GM12878 (cell line): ENCODE measurements around the gene PDE11A. TPM values are rescaled to one million over a fixed set of nuclear protein-coding genes. Genes with fewer than 3 reads are reported as not detected.

ENCODE experiments used
- ATAC-seq: fragments of 200-7000 bp; cut with Tn5 transposase; 3 replicates; pipeline ENCODE4 v1.9.1; 2020; ENCODE audit warnings: mild to moderate bottlenecking, moderate library complexity
- BruUV-seq: library from RNA; stranded (reverse); fragments of 400-500 nt; replicated peaks from 2 replicates; lab custom pipeline; 2021; lab: Mats Ljungman, UMichigan
- CTCF ChIA-PET: fragments of 300-600 bp; sonication (Branson Sonifier 250); formaldehyde crosslinking; extraction: SDS; loops from one replicate; lab custom pipeline; 2021; ENCODE audit warnings: inconsistent platforms; lab: Yijun Ruan, JAX
- POLR2A ChIA-PET: fragments of 350-600 bp; formaldehyde crosslinking; extraction: SDS; loops from one replicate; lab custom pipeline; 2021; ENCODE audit warnings: inconsistent platforms; lab: Charles Lee
- RAD21 ChIA-PET: fragments of 300-600 bp; sonication (Branson Sonifier 250); formaldehyde crosslinking; loops from one replicate; lab custom pipeline; 2023; ENCODE audit warnings: antibody characterized with exemption; ENCODE audit not compliant: unreplicated experiment; lab: Charles Lee
- SMC1A ChIA-PET: fragments of 300-600 bp; sonication (Branson Sonifier 250); formaldehyde crosslinking; loops from one replicate; lab custom pipeline; 2023; ENCODE audit not compliant: unreplicated experiment, uncharacterized antibody; lab: Charles Lee
- DNase-seq: peaks from one replicate; pipeline ENCODE4 v3.0.0-alpha.2; 2011; ENCODE audit warnings: low read depth, low spot score
- FAIRE-seq: peaks from 3 replicates; lab custom pipeline; 2011; peaks lifted over from hg19 to GRCh38; lab: Jason Lieb, UNC
- H2AFZ ChIP-seq: 2 replicates; pipeline ENCODE4 v1.6.0; 2011; ENCODE audit warnings: low read depth, low read length, control low read depth; ENCODE audit not compliant: control insufficient read depth
- H3K27ac ChIP-seq: 2 replicates; pipeline ENCODE4 v1.5.1; 2011; ENCODE audit warnings: control low read depth; ENCODE audit not compliant: control insufficient read depth, insufficient read depth
- H3K27me3 ChIP-seq, 2 experiments: replicated peaks in 1 of 2; 2 replicates each; pipeline versions ENCODE4 v1.6.0 to v1.6.1; 2011; ENCODE audit warnings: low read length in 1 of 2; ENCODE audit not compliant: control insufficient read depth in 2 of 2, insufficient read depth in 2 of 2
- H3K36me3 ChIP-seq, 2 experiments: 2 replicates each; pipeline ENCODE4 v1.5.1; 2011; ENCODE audit warnings: low read length in 1 of 2; ENCODE audit not compliant: control insufficient read depth in 2 of 2, insufficient read depth in 2 of 2
- H3K4me1 ChIP-seq: 2 replicates; pipeline ENCODE4 v1.6.1; 2011; ENCODE audit warnings: mild to moderate bottlenecking, low read length, moderate library complexity, mixed read lengths; ENCODE audit not compliant: control insufficient read depth, insufficient read depth
- H3K4me2 ChIP-seq: 2 replicates; pipeline ENCODE4 v1.6.0; 2011; ENCODE audit warnings: control low read depth; ENCODE audit not compliant: control insufficient read depth, insufficient read depth
- H3K4me3 ChIP-seq: fragments of 200-600 bp; sonication (generic); 2 replicates; pipeline ENCODE4 v1.5.1; 2016
- H3K79me2 ChIP-seq: 2 replicates; pipeline ENCODE4 v1.6.0; 2011; ENCODE audit warnings: low read length; ENCODE audit not compliant: control insufficient read depth, insufficient read depth
- H3K9ac ChIP-seq: 2 replicates; pipeline ENCODE4 v1.8.0; 2011; ENCODE audit warnings: low read length, control low read depth, mixed read lengths; ENCODE audit not compliant: control insufficient read depth, insufficient read depth
- H3K9me3 ChIP-seq: replicated peaks from 3 replicates; pipeline ENCODE4 v1.5.1; 2011; ENCODE audit warnings: mild to moderate bottlenecking, low read length; ENCODE audit not compliant: control insufficient read depth, insufficient read depth
- H4K20me1 ChIP-seq: 2 replicates; pipeline ENCODE4 v1.6.0; 2011; ENCODE audit not compliant: control insufficient read depth, insufficient read depth
- BHLHE40 ChIP-seq, 2 experiments: fragments of 450-650 bp in 1 of 2; IDR thresholded peaks; 2 replicates each; pipeline ENCODE4 v1.6.1; 2011 to 2017; ENCODE audit warnings: low read depth in 2 of 2, borderline replicate concordance in 1 of 2, improper control_type of control experiment in 1 of 2, low read length in 1 of 2, mild to moderate bottlenecking in 1 of 2
- CBX3 ChIP-seq: fragments of 200-600 bp; sonication (generic); IDR thresholded peaks from 2 replicates; pipeline ENCODE4 v1.6.1; 2016; ENCODE audit warnings: low read depth, borderline replicate concordance
- CEBPB ChIP-seq, 2 experiments: fragments of 150-350 bp in 1 of 2; IDR thresholded peaks; 2 replicates each; pipeline ENCODE4 v1.6.1; 2012 to 2014; ENCODE audit warnings: low read depth in 2 of 2, low read length in 2 of 2, borderline replicate concordance in 1 of 2, inconsistent platforms in 1 of 2
- CHD2 ChIP-seq: IDR thresholded peaks from 2 replicates; pipeline ENCODE4 v1.6.1; 2011; ENCODE audit warnings: low read depth, low read length, improper control_type of control experiment, borderline replicate concordance
- FOS ChIP-seq: IDR thresholded peaks from 3 replicates; pipeline ENCODE4 v1.6.1; 2011; ENCODE audit warnings: borderline replicate concordance; ENCODE audit not compliant: insufficient read length; ENCODE audit errors: extremely low read depth
- FOXK2 ChIP-seq: fragments of 450-650 bp; IDR thresholded peaks from 2 replicates; pipeline ENCODE4 v1.6.1; 2017; ENCODE audit warnings: mild to moderate bottlenecking, moderate library complexity
- KDM1A ChIP-seq: fragments of 200-600 bp; sonication (generic); IDR thresholded peaks from 2 replicates; pipeline ENCODE4 v1.6.1; 2016; ENCODE audit warnings: borderline replicate concordance
- NFIC ChIP-seq: IDR thresholded peaks from 2 replicates; pipeline ENCODE4 v1.6.1; 2012; ENCODE audit warnings: low read depth, mild to moderate bottlenecking, inconsistent platforms, low read length, moderate library complexity
- POU2F2 ChIP-seq: IDR thresholded peaks from 3 replicates; pipeline ENCODE4 v1.6.1; 2011; ENCODE audit warnings: low read depth, mild to moderate bottlenecking, low read length, borderline replicate concordance
- SUZ12 ChIP-seq: fragments of 200-600 bp; sonication (generic); IDR thresholded peaks from one replicate; pipeline ENCODE4 v1.6.1; 2018; ENCODE audit warnings: antibody characterized with exemption, mild to moderate bottlenecking; ENCODE audit not compliant: unreplicated experiment
- WGBS: methylation state at CpG from one replicate; pipeline ENCODE4 v1.1.6; 2016; ENCODE audit warnings: low lambda C conversion rate; ENCODE audit not compliant: insufficient replicate concordance, insufficient coverage; ENCODE audit errors: missing lambda C conversion rate; 5-methylcytosine and 5-hydroxymethylcytosine counted together
- in situ Hi-C: fragments of 300-500 bp; cut with MboI; formaldehyde crosslinking; loops from 9 replicates; pipeline ENCODE4 v1.14.3; 2018; ENCODE audit warnings: mixed read lengths
- intact Hi-C: fragments of 100-400 bp; cut with micrococcal nuclease; formaldehyde crosslinking; loops from one replicate; pipeline ENCODE4 v1.14.2; 2022; ENCODE audit not compliant: unreplicated experiment
- polyA plus RNA-seq, 11 experiments: library from polyadenylated mRNA; depleted of rRNA in 4 of 11; unstranded in 6 of 11; stranded (reverse) in 5 of 11; fragments of >200 nt; fragmentation: Nextera tagmentation in 4 of 11; fragmentation: Illumina TruSeq in 1 of 11; extraction: Ambion mirVana in 4 of 11; extraction: Trizol in 1 of 11; gene quantifications; 1 replicate in 1 of 11; 2 replicates in 10 of 11; pipeline versions ENCODE4 v1.2.1 to v1.2.3, GENCODE V29; 2011 to 2016; ENCODE audit warnings: inconsistent platforms in 2 of 11, missing spikeins in 2 of 11, low read depth in 1 of 11
- total RNA-seq, 4 experiments: library from RNA; depleted of rRNA in 3 of 4; stranded (reverse); fragments of >200 nt in 3 of 4; fragmentation: Illumina TruSeq in 1 of 4; extraction: Trizol in 1 of 4; gene quantifications; 2 replicates each; pipeline versions ENCODE4 v1.2.1 to v1.2.3, GENCODE V29; 2013 to 2021
- TF ChIP-seq, protein P1 (sequence below): fragments of 450-650 bp; IDR thresholded peaks from 2 replicates; pipeline ENCODE4 v1.6.1; 2017; ENCODE audit warnings: mild to moderate bottlenecking, moderate library complexity
- TF ChIP-seq, protein P2 (sequence below): fragments of 150-350 bp; IDR thresholded peaks from 2 replicates; pipeline ENCODE4 v1.6.1; 2016; ENCODE audit warnings: low read depth, low read length
- TF ChIP-seq, protein P3 (sequence below): IDR thresholded peaks from 2 replicates; pipeline ENCODE4 v1.6.1; 2011; ENCODE audit warnings: borderline replicate concordance, low read depth, mild to moderate bottlenecking, moderate library complexity, low read length; ENCODE audit not compliant: insufficient read depth, poor library complexity, severe bottlenecking

The PDE11A gene
- total and polyA plus RNA-seq, 10 of the 15 experiments (the other 5 are each of a cell fraction or from before 2014, with no cell fraction given), result 0.01 to 0.17 (median 0.06) TPM; not detected in 5

DNA sequence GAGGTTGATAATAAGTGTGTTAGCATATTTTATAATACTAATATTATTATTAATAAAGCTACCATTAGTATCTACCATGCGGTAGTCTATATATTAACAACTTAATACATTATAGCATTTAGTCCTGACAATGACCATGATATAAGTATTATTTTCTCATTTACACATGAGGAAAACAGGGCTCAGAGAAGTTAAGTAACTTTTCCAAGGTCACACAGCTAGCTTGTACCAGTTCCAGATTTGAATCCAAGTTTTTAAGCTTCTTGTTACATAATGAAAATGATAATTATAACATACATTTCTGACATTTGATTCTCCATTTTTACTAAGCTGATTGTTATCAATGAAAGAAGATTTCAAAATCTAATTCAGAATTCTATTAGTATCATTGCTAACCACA is 369.4 kb downstream of the PDE11A start:
- TF ChIP-seq CEBPB (IDR thresholded peaks at IDR 0.05; ENCODE audit: borderline replicate concordance in 1 of 2, low read depth in 2 of 2, low read length in 2 of 2) (no peak), KDM1A (no peak), BHLHE40 (IDR thresholded peaks at IDR 0.05; ENCODE audit: borderline replicate concordance in 1 of 2, low read depth in 2 of 2, low read length in 1 of 2) (no peak), SUZ12 (no peak), FOS (no peak), FOXK2 (no peak), CBX3 (no peak), POU2F2 (no peak), NFIC (no peak), CHD2 (no peak)
- TF ChIP-seq, protein P1, sequence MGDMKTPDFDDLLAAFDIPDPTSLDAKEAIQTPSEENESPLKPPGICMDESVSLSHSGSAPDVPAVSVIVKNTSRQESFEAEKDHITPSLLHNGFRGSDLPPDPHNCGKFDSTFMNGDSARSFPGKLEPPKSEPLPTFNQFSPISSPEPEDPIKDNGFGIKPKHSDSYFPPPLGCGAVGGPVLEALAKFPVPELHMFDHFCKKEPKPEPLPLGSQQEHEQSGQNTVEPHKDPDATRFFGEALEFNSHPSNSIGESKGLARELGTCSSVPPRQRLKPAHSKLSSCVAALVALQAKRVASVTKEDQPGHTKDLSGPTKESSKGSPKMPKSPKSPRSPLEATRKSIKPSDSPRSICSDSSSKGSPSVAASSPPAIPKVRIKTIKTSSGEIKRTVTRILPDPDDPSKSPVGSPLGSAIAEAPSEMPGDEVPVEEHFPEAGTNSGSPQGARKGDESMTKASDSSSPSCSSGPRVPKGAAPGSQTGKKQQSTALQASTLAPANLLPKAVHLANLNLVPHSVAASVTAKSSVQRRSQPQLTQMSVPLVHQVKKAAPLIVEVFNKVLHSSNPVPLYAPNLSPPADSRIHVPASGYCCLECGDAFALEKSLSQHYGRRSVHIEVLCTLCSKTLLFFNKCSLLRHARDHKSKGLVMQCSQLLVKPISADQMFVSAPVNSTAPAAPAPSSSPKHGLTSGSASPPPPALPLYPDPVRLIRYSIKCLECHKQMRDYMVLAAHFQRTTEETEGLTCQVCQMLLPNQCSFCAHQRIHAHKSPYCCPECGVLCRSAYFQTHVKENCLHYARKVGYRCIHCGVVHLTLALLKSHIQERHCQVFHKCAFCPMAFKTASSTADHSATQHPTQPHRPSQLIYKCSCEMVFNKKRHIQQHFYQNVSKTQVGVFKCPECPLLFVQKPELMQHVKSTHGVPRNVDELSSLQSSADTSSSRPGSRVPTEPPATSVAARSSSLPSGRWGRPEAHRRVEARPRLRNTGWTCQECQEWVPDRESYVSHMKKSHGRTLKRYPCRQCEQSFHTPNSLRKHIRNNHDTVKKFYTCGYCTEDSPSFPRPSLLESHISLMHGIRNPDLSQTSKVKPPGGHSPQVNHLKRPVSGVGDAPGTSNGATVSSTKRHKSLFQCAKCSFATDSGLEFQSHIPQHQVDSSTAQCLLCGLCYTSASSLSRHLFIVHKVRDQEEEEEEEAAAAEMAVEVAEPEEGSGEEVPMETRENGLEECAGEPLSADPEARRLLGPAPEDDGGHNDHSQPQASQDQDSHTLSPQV, result no peak
- TF ChIP-seq, protein P2, sequence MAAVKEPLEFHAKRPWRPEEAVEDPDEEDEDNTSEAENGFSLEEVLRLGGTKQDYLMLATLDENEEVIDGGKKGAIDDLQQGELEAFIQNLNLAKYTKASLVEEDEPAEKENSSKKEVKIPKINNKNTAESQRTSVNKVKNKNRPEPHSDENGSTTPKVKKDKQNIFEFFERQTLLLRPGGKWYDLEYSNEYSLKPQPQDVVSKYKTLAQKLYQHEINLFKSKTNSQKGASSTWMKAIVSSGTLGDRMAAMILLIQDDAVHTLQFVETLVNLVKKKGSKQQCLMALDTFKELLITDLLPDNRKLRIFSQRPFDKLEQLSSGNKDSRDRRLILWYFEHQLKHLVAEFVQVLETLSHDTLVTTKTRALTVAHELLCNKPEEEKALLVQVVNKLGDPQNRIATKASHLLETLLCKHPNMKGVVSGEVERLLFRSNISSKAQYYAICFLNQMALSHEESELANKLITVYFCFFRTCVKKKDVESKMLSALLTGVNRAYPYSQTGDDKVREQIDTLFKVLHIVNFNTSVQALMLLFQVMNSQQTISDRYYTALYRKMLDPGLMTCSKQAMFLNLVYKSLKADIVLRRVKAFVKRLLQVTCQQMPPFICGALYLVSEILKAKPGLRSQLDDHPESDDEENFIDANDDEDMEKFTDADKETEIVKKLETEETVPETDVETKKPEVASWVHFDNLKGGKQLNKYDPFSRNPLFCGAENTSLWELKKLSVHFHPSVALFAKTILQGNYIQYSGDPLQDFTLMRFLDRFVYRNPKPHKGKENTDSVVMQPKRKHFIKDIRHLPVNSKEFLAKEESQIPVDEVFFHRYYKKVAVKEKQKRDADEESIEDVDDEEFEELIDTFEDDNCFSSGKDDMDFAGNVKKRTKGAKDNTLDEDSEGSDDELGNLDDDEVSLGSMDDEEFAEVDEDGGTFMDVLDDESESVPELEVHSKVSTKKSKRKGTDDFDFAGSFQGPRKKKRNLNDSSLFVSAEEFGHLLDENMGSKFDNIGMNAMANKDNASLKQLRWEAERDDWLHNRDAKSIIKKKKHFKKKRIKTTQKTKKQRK, result no peak
- TF ChIP-seq, protein P3, sequence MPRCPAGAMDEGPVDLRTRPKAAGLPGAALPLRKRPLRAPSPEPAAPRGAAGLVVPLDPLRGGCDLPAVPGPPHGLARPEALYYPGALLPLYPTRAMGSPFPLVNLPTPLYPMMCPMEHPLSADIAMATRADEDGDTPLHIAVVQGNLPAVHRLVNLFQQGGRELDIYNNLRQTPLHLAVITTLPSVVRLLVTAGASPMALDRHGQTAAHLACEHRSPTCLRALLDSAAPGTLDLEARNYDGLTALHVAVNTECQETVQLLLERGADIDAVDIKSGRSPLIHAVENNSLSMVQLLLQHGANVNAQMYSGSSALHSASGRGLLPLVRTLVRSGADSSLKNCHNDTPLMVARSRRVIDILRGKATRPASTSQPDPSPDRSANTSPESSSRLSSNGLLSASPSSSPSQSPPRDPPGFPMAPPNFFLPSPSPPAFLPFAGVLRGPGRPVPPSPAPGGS, result no peak
- TF ChIP-seq, all 136 proteins: peak for 0
- Histone ChIP-seq H4K20me1 (no peaks in the 10 kb centered on the region), H3K79me2 (no peaks in the 10 kb centered on the region), H3K9ac (no peak overlapping the region), H3K4me2 (no peak overlapping the region), H2AFZ (no peak overlapping the region), H3K27ac (no peak overlapping the region), H3K27me3 (no peaks in the 10 kb centered on the region; a peak in 2 of 4 replicates), H3K4me3 (no peak overlapping the region), H3K36me3 (no peaks in the 10 kb centered on the region), H3K4me1 (no peaks in the 10 kb centered on the region), H3K9me3 (no peaks in the 10 kb centered on the region)
- ChIA-PET POLR2A (no interaction called here), CTCF (interaction anchor here (0.9 to 1.4 kb wide), 3 partner anchors 12 to 99 kb away, joined by 4 read pairs; no protein-coding TSS in a partner anchor), RAD21 (no interaction called here), SMC1A (interaction anchor here (0.9 kb wide), 1 partner anchor 8 kb away, joined by 3 read pairs; no protein-coding TSS in a partner anchor)
- DNase-seq, result no peak
- in situ Hi-C loops (no loop called here), intact Hi-C loops (no loop called here)
- no peak for FAIRE-seq
- 57% methylated on average over 1 of the region's 1 CpG for WGBS
- BruUV-seq, result no TSS peak
- no peak for ATAC-seq
